ENCODE measurements around the gene MMP27.

MMP27 gene

GRCh38 chr11:102666331-102666957 is 39.1 kb downstream of the MMP27 start:
- Mint-ChIP-seq H3K9me3 (no peaks in the 10 kb centered on the region), H3K27ac (no peak overlapping the region), H3K36me3 (ENCODE audit: low read depth) (no peaks in the 10 kb centered on the region), H3K4me1 (ENCODE audit: low read depth) (peaks cover 4% of the 10 kb centered on the region), H3K4me3 (no peak overlapping the region), H3K27me3 (no peaks in the 10 kb centered on the region)

- Mint-ChIP-seq H3K36me3 (ENCODE audit: low read depth) (no peaks in the 10 kb centered on the region), H3K4me1 (ENCODE audit: low read depth) (peaks cover 4% of the 10 kb centered on the region), H3K27ac (no peak overlapping the region), H3K4me3 (no peak overlapping the region), H3K27me3 (no peaks in the 10 kb centered on the region), H3K9me3 (no peaks in the 10 kb centered on the region)
These were observed 41.4 kb downstream of the MMP27 start for GRCh38 chr11:102664001-102664752.

GRCh38 chr11:102662607-102663006 is 43.0 kb downstream of the MMP27 start:
- Mint-ChIP-seq H3K27me3 (no peaks in the 10 kb centered on the region), H3K4me3 (no peak overlapping the region), H3K27ac (no peak overlapping the region), H3K4me1 (ENCODE audit: low read depth) (peaks cover 4% of the 10 kb centered on the region), H3K36me3 (ENCODE audit: low read depth) (no peaks in the 10 kb centered on the region), H3K9me3 (no peaks in the 10 kb centered on the region)

- Mint-ChIP-seq H3K4me3 (no peak overlapping the region), H3K36me3 (ENCODE audit: low read depth) (no peaks in the 10 kb centered on the region), H3K27ac (no peak overlapping the region), H3K4me1 (ENCODE audit: low read depth) (peaks cover 1% of the 10 kb centered on the region), H3K9me3 (no peaks in the 10 kb centered on the region), H3K27me3 (peaks cover 8% of the 10 kb centered on the region)
These were observed 44.5 kb downstream of the MMP27 start for GRCh38 chr11:102661040-102661439.

GRCh38 chr11:102656528-102656927 is 49.0 kb downstream of the MMP27 start:
- no peak overlapping the region for H3K4me3 Mint-ChIP-seq
- H3K27ac Mint-ChIP-seq: no peak overlapping the region
- peaks cover 4% of the 10 kb centered on the region for H3K9me3 Mint-ChIP-seq
- H3K36me3 Mint-ChIP-seq (ENCODE audit: low read depth): no peaks in the 10 kb centered on the region
- no peaks in the 10 kb centered on the region for H3K4me1 Mint-ChIP-seq (ENCODE audit: low read depth)
- peaks cover 19% of the 10 kb centered on the region for H3K27me3 Mint-ChIP-seq

- H3K9me3 Mint-ChIP-seq: peaks cover 4% of the 10 kb centered on the region
These were observed 50.0 kb downstream of the MMP27 start for GRCh38 chr11:102655547-102655946.

GRCh38 chr11:102654761-102655160 is 50.8 kb downstream of the MMP27 start:
- Mint-ChIP-seq H3K4me3 (no peak overlapping the region), H3K4me1 (ENCODE audit: low read depth) (no peaks in the 10 kb centered on the region), H3K27ac (no peak overlapping the region), H3K9me3 (peaks cover 4% of the 10 kb centered on the region), H3K27me3 (peaks cover 26% of the 10 kb centered on the region), H3K36me3 (ENCODE audit: low read depth) (no peaks in the 10 kb centered on the region)

More at GRCh38 chr11:102655547-102655946, 50.0 kb downstream of the MMP27 start:
- Mint-ChIP-seq H3K4me3 (no peak overlapping the region), H3K4me1 (ENCODE audit: low read depth) (no peaks in the 10 kb centered on the region), H3K27me3 (peaks cover 26% of the 10 kb centered on the region), H3K36me3 (ENCODE audit: low read depth) (no peaks in the 10 kb centered on the region), H3K27ac (no peak overlapping the region)

GRCh38 chr11:102653744-102654291 is 51.8 kb downstream of the MMP27 start:
- Mint-ChIP-seq H3K4me1 (ENCODE audit: low read depth) (no peaks in the 10 kb centered on the region), H3K36me3 (ENCODE audit: low read depth) (no peaks in the 10 kb centered on the region), H3K4me3 (no peak overlapping the region), H3K9me3 (peaks cover 4% of the 10 kb centered on the region), H3K27me3 (peaks cover 26% of the 10 kb centered on the region), H3K27ac (no peak overlapping the region)

GRCh38 chr11:102647430-102647829 is 58.1 kb downstream of the MMP27 start:
- peaks cover 15% of the 10 kb centered on the region for H3K27me3 Mint-ChIP-seq

GRCh38 chr11:102643941-102644340 is 61.6 kb downstream of the MMP27 start:
- Mint-ChIP-seq H3K27me3 (peaks cover 2% of the 10 kb centered on the region), H3K27ac (no peak overlapping the region), H3K36me3 (ENCODE audit: low read depth) (no peaks in the 10 kb centered on the region), H3K4me1 (ENCODE audit: low read depth) (no peaks in the 10 kb centered on the region), H3K4me3 (no peak overlapping the region), H3K9me3 (no peaks in the 10 kb centered on the region)

More at GRCh38 chr11:102647430-102647829, 58.1 kb downstream of the MMP27 start:
- H3K4me1 Mint-ChIP-seq (ENCODE audit: low read depth): no peaks in the 10 kb centered on the region
- H3K4me3 Mint-ChIP-seq: no peak overlapping the region
- H3K36me3 Mint-ChIP-seq (ENCODE audit: low read depth): no peaks in the 10 kb centered on the region
- no peak overlapping the region for H3K27ac Mint-ChIP-seq
- H3K9me3 Mint-ChIP-seq: no peaks in the 10 kb centered on the region
